NOMO-1 (cell line): ENCODE measurements around the gene ATAD2B.
"Not testable (repeated sequence)": the region's sequence is repeated elsewhere in the genome, so short reads cannot be mapped to it uniquely, and the experiment has no call there.

Experiments used
- DNase-seq, 2 experiments: peaks; one replicate each; lab custom pipeline; 2025; ENCODE audit not compliant: unreplicated experiment in 2 of 2; lab: John Stamatoyannopoulos, UW

Gene ATAD2B

GRCh38 chr2:23801396-23801795 lies 125.5 kb downstream of the ATAD2B start:
- DNase-seq = peak; percentile 50 to 57

GRCh38 chr2:23794234-23794633 lies 132.7 kb downstream of the ATAD2B start:
- no peak for DNase-seq

GRCh38 chr2:23793476-23793875 lies 133.4 kb downstream of the ATAD2B start:
- peak in 1 of 2 experiments; percentile 22 for DNase-seq

- DNase-seq = no peak
These were observed 135.9 kb downstream of the ATAD2B start for GRCh38 chr2:23791030-23791429.

GRCh38 chr2:23789012-23789411 lies 137.9 kb downstream of the ATAD2B start:
- no peak for DNase-seq

- DNase-seq = peak; percentile 13 to 66
These were observed 138.8 kb downstream of the ATAD2B start for GRCh38 chr2:23788100-23788499.

- DNase-seq = no peak
These were observed 142.0 kb downstream of the ATAD2B start for GRCh38 chr2:23784971-23785370.

- no peak for DNase-seq
These were observed 144.3 kb downstream of the ATAD2B start for GRCh38 chr2:23782646-23783045.

- no peak for DNase-seq
These were observed 144.8 kb downstream of the ATAD2B start for GRCh38 chr2:23782126-23782525.

- DNase-seq = not testable (repeated sequence)
These were observed 146.5 kb downstream of the ATAD2B start for GRCh38 chr2:23780465-23780864.

- DNase-seq = no peak
These were observed 149.1 kb downstream of the ATAD2B start for GRCh38 chr2:23777826-23778225.

GRCh38 chr2:23776021-23776420 lies 150.9 kb downstream of the ATAD2B start:
- no peak for DNase-seq

GRCh38 chr2:23772684-23773083 lies 154.2 kb downstream of the ATAD2B start:
- DNase-seq = no peak

- DNase-seq = peak in 1 of 2 experiments; percentile 26
These were observed 154.9 kb downstream of the ATAD2B start for GRCh38 chr2:23772056-23772455.

GRCh38 chr2:23769364-23769763 lies 157.6 kb downstream of the ATAD2B start:
- no peak for DNase-seq

GRCh38 chr2:23767876-23768621 lies 158.9 kb downstream of the ATAD2B start:
- DNase-seq = peak; percentile 44 to 73

- no peak for DNase-seq
These were observed 164.8 kb downstream of the ATAD2B start for GRCh38 chr2:23762141-23762540.

GRCh38 chr2:23761638-23762037 lies 165.3 kb downstream of the ATAD2B start:
- DNase-seq = no peak

- no peak for DNase-seq
These were observed 166.2 kb downstream of the ATAD2B start for GRCh38 chr2:23760736-23761135.

GRCh38 chr2:23757686-23758433 lies 169.1 kb downstream of the ATAD2B start:
- DNase-seq = no peak

- DNase-seq = no peak
These were observed 170.2 kb downstream of the ATAD2B start for GRCh38 chr2:23756593-23757292.
